IPS-NIHi7 (cell line): ENCODE measurements around the gene ERICH2.
"Not testable (repeated sequence)": the region's sequence is repeated elsewhere in the genome, so short reads cannot be mapped to it uniquely, and the experiment has no call there.

Experiments used
- DNase-seq: peaks from one replicate; pipeline ENCODE4 v3.0.0; 2012; ENCODE audit warnings: mixed read lengths; ENCODE audit errors: extremely low spot score

ERICH2 gene, protein sequence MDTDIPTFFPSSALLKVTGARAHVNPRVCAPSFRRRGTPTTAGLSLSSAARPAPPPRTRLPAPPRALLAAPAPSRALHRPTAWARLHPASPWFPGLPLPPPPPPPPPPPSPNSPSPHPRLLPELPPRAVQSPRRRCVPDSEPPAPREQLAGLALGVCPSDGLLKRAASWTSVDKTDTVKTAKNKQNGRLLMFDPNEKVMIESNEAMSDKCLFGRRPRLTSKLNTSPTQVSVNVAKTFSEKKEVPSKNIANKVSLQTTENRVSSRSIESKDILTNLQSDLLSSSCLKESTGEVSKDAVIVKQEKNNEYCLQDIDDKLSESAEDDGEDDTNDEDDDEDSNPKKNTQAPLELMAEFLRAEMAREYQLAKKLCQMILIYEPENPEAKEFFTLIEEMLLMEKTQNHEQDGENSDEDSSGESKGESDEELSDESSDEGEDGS

DNA sequence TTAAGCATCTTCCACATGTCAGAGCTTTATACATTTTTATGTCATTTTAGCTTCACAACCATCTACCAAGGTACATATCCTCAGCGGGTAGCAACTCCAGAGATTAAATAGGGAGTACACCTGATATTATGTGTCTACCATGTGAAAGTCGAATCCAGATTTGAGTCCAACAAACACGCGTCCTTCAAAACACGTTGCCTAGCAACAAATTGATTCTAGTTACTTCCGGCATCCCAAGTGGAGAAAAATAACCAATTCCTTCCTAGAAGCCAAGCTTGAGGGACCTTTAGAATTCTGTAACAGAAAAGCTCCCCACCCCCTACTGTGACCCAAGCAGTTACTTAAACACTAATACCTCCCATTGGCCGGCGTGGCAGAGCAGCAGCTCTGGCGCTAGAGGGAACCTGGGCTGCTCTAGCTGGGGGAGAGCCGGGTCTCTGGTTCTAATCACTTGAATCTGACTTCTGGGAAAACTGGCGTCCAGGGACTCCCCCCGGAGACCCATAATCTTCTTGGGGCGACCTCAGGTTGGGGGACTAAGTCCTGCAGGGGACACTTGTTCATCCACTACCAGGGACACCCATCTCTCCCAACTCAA lies at the start of gene ERICH2:
TSS of gene ERICH2 (plus strand) at position 371 of the 598 bp plus-strand sequence. CDS start 304 bp downstream, outside the sequence.
- peak; percentile 74 for DNase-seq

DNA sequence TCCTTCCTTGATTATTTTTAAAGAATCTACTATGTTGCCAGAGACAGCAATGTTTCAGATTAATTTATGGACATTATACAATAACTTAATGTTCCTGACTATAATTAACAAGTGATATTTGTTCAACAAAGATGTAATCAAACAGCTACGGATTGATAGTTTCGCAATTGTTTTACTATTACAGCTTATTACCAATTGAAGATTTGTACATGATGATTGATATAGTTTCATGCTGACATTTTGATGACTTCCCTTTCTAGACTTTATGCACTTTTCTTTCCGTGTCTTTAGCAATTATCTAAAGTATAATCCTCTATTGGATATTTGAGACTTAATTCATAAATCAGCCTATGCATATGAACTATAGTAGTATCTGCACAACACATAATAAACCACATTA lies 48.5 kb upstream of the ERICH2 start:
- no peak for DNase-seq

DNA sequence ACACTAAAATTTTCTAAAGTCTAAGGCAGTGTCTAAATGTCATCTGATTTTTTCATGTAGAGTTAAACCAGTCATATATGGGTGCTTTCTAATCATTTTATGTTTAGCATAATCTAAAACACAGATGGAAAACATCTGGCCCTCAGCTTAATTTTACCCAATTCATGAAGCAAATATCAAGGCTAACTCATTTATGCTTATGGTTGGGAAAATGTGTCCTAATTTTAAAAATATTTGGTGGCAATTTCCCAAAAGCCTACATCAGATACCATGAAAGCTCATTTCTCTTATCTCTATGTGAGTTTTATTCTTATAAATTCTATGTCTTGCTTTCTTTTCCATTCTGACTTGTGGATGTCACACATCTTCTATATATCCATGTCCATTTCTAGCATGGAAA lies 47.9 kb upstream of the ERICH2 start:
- no peak for DNase-seq

DNA sequence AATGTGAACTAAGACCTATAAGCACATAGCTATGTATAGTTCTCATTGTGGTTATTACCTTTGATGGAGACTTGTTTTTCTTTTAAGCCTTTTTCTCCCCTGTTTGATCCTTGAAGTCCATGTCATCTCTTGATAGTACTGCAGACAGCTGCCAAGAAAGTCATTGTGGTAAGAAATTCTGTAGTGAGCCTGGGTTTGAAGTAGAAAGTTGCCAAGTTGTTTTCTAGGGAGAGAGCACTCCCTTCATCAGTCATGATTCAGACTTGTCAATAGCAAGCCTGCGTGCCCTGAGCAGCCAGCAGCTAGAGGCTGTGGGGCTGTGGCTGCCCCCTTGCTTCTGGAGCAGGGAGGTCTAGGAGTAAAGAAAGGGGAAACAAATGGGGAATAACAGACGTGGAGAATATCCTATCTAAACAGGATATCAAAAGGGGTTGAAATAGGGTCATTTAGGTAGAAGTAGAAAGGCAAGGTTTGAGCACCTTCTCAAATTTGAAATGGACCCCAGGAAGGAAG lies 46.7 kb upstream of the ERICH2 start:
- peak; percentile 37 for DNase-seq

DNA sequence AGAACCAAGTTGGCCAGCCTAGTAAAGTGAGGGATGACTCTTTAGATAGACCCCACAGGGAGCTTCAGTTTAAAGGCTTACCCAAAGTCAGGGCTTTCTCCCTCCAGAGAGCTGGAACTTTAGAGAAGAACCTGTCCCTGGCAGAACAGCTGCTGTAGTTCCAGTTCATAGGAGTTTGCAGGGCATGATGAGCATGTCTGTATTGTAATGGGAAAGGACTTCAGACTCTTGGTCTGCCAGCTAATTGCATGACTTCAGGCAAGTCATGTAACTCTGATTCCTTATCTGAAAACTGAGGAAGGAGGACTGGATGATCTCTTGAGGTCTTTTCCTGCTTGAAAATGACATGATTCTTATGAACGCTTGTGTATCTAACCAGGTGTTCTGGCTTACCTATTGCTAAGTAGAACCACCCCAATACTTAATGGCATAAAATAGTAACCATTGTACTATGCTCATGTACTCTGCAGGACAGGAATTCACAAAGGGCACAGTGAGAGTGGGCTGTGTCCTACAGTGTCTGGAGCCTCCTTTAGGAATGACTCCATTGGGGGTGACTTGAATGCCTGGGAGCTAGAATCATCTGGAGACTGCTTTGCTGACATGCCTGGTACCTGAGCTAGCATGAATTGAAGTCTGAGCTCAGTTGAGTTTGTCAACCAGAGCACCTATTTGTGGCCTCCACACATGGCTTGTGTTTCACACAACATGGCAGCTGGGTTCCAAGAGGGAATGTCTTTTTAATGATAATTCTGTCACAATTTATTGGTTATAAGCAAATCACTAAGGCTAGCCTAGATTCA lies 36.2 kb upstream of the ERICH2 start:
- DNase-seq: no peak

DNA sequence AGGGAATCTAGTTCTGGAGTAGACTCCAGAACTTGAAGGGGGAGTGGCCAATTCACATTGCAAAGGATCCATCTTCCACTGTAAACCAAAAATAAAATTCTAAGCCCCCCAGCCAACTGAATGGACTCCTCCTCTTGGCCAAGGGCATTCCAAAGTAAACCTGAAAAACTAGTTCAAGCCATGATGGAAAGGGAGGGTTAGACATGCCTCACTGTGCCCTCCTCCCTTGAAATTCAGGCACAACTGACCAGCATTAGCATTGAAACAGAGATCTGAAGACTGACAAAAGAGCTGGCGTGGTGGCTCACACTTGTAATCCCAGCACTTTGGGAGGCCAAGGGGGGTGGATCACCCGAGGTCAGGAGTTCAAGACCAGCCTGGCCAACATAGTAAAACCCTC lies 35.6 kb upstream of the ERICH2 start:
- DNase-seq: not testable (repeated sequence)

DNA sequence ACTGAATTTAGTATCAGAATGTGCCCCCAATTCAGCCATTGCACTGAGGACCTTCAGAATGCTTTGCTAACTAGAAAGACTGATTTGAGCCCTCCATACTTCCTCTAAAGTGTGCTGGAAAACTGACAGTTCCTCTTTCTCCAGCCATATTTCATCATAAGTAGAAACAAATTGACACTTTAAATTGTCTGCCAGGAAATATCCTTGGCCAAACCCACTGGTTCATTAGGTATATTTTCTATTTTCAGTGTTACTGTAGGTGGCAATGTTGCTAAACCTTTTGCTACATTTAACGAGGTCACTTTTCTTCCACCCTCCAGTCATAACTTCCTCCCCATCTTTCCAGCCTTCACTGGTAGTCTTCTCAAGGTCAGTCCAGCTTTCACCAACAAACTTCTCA lies 33.5 kb upstream of the ERICH2 start:
- no peak for DNase-seq

DNA sequence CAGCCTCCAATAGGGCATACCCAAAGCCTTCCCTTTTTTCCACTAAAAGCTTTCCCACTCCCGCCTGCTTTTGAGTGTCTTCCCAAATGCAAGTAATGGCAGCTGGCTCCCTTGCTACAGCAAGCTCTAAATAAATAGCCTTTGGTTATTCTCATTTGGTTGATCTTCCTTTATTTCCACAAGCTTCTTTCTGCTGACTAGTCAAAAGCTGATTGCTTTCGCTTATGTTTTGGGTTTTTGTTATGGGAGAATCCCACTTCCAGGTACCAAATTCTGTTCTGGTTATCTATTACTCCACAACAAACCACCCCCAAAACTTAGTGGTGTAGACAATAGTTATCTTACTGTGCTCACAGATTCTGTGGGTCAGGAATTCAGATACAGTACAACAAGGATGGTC lies 32.8 kb upstream of the ERICH2 start:
- DNase-seq: no peak

DNA sequence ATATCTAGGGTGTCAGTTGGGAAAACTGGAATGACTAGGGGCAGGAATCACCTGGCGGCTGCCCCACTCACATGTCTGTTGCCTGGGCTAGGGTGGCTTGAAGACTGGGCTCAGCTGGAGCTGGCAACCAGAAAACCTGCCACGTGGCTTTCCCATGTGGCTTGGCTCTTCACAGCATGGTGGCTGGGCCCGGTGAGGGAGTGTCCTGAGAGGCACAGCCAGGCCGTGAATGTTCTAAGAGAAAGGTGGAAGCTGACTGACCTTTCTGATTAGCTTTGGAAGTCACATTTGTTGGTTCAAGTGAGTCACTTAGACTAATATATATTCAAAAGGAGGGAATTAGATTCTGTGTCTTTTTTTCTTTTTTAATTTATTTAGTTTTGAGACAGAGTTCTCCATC lies 32.4 kb upstream of the ERICH2 start:
- no peak for DNase-seq

DNA sequence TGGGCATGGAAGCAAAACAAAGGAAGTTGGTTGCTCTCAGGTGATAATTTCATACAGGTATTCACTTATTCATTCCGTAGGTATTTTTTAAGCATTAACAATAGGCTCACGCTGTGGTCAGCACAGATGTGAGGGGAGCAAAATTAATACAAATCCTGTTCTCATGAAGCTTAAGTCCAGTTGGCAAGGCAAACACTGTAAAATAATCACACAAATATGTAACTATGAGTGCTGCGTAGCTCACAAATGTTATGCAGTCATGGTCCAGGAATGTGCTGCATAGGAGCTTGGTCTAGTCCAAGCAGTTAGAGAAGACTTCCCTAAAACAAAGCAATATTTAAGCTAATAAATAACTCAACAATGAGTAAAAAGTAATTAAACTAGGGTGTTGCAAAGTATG lies 31.1 kb upstream of the ERICH2 start:
- DNase-seq: no peak

DNA sequence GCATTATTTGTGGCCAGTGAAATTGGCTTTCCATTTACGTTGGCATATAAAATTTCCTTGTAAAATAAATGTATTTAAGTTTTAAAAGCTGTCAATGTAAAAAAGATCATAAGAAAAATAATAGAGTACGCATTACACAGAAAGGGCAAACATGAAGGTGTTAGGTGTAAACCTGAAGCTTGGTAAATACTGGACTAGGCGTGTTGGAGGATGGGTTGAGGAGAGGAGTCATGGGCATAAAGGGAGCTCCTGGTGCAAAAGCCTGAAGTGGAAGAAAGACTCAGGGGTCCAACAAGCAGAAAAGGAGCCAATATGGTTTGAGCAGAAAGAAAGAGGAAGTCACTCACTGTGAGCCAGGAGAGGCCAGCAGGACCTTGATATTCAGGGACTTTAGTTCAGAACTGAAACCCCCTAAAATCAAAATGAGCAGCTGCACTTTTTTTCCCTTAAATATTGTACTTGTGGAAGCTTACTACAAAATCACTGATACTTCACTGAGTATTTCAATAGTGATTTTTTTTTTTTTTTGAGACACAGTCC lies 30.6 kb upstream of the ERICH2 start:
- DNase-seq: no peak

DNA sequence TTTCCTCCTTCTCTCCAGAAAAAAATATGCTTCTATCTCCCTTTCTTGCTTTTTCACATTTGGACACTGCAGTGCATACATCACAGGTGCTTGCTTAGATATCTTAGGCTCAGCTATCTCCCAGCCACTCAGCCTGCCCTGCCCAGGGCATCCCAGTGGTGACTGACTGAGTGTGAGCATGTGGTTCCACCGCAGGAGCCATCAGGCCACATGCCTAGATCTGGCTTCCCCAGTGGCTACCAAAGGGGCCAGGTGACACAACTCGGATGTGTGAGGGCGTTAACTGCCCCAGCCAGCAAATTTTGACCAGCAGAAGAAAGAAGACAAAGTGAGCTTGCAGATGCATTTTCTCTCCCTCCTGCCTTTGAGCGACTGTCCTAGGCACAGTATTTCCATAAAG lies 29.5 kb upstream of the ERICH2 start:
- DNase-seq: no peak

DNA sequence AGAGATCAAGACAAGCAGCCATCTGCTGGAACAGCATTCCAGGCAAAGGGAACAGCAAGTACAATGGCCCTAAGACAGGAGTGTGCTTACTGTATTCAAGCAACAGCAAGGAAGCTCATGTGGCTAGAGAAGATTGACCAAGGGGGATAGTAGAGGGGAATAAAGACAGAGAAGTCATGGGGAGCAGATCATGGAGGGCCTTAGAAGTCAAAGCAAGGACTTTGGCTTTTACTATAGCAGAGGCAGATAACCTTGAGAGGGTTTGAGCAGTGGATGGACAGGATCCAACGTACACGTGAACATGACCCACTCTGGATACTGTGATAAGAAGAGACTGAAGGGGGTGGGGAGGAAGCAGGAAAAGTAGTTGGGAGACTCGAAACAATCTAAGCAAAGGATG lies 28.2 kb upstream of the ERICH2 start:
- DNase-seq: no peak

DNA sequence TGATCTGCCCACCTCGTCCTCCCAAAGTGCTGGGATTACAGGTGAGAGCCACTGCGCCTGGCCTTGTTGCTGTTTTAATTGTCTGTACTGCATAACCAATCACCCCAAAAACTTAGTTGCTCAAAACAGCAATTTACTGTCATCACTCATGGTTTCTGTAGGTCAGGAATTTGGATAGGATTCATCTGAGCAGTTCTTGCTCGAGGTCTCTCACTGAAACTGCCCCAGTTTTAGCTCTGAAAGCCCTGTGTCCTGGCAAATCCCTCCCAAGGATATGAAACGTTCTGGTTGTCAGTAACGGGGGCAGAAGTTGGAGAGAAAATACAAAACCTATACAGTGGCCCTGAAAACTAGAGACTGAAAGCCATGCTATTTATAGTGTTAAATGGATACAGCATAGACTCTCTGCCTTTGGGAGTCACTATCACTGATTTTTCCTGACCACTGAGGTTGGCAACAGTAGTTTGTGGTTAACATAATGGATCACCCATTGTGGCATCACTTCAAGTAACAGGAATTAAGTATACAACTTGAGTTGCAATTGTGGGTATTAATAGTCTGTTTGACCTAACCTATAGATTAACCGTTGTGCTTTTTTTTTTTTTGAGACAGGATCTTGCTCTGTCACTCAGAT lies 27.2 kb upstream of the ERICH2 start:
- no peak for DNase-seq

DNA sequence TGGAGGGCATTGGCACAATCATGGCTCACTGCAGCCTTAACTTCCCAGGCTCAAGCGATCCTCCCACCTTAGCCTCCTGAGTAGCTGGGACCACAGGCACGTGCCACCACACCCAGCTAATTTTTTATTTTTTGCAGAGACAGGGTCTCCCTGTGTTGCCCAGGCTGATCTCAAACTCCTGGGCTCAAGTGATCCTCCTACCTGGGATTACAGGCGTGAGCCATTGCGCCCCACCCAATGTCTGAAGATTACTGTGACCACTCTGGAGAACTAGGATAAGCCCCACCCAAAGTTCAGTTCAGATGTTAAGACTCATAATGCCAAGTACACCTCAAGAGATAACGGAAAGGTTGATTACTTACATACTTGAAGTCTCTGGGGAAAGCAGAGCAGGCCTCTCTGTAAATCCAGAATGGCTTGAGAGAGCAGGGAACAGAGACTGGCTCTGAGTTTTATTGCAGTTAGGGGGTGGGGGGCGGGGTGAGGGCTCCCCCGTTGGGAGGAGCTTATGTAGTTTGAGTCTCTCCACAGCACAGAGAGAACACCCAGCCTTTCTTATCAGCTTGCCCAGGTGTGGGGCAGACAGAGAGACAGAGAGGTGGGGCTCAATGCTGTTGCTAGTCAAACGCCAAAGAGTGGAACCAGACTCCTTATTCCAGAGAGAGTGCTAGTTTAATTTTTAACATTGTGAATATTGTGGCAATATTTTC lies 26.5 kb upstream of the ERICH2 start:
- DNase-seq: peak; percentile 26

DNA sequence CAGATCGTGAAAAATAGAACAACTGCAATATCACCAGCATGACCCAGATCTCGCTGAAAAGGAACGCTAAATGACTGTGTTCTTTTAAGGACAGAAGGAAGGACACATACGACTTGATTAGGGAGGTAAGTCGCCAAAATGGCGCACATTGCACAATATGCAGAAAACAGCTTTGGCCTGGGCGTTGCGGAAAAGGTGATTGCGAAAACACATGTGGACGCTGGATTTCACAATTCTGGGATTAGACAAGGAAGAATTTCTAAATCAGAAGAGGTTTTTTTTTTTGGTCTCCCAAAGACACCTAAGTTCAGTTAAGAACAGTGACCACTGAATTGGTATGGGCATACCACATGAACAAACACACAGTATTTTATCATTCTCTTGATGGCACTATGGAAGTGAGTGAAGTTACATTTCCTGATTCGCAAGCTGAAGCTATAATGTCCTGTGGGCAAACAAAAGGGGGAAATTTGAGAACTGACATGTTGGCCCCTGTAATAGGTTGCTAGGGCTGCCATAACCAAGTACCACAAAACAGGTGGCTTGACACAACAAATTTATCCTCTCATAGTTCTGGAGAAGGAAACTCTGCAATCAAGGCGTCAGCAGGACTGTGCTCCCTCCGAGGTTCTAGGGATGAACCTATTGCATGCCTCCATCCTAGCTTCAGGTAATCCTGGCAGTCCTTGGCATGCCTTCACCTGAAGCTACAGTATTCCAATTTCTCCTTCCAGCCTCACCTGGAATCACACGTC lies 25.8 kb upstream of the ERICH2 start:
- no peak for DNase-seq

DNA sequence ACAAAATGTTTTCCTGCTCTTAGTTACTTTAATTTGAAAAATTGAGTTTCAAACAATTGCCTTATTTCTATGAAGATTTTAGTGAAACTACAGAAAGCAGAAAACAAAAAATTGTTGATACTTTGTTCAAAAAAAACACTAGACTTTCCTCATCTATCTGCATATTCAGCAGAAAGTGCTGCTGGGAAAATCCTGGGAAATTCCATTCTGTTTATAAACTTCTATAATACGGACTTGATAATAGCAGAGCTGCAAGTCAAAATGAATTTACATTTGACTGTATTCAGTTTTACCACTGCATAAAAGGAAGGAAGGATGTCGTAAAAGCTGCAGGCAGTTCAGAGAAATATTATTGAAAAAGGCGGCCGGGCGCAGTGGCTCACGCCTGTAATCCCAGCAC lies 24.9 kb upstream of the ERICH2 start:
- DNase-seq: no peak

DNA sequence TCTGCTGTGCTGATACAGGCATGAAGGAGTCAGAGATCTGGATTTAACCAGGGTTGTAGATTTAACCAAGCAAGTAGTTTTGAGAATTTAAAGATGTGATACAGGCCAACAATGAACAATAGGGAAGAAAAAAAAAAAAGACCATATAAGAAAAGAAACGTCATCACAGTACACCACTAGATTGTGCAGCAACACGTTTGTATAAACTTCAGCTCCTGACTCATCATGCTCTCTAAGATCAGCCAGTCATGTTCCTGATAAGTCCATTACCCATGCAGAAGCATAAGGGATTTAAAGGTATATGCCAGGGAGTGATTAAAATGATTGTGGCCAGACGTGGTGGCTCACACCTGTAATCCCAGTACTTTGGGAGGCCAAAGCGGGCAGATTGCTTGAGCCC lies 22.3 kb upstream of the ERICH2 start:
- DNase-seq: no peak

DNA sequence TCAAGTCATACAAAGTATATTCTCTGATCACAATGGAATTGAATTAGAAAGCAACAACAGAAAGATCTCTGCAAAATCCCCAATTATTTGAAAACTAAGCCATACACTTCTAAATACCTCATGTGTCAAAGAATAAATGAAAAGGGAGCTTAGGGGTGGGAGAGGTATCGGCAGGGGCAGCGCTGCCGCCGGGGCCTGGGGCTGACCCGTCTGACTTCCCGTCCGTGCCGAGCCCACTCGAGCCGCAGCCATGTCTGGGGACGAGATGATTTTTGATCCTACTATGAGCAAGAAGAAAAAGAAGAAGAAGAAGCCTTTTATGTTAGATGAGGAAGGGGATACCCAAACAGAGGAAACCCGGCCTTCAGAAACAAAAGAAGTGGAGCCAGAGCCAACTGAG lies 18.6 kb upstream of the ERICH2 start:
- DNase-seq: not testable (repeated sequence)

DNA sequence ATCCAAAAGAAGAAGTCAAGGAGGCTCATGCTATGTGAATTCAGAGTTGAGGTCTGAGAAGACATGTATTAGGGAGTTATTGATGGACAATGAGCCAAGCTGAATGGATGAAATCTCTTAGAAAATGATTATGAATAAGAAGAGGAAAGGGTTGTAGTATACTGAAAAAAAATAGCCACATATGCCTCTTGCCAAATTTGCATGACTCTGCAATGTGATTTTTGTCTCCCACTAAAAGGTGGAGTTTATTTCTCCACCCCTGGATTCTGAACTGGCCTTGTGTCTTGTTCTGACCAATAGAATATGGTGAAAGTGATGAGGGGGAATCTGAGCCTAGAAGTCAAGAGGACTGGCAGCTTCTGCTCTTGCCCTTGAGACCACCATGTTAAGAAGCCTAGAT lies 8.6 kb upstream of the ERICH2 start:
- no peak for DNase-seq
